HG02610 (cell line): ENCODE measurements around the gene CXCL8.
"Not testable (repeated sequence)": the region's sequence is repeated elsewhere in the genome, so short reads cannot be mapped to it uniquely, and the experiment has no call there.

Experiments
- ATAC-seq: cut with Tn5 transposase; IDR thresholded peaks from one replicate; pipeline ENCODE4 v1.9.1; 2021; ENCODE audit warnings: mild to moderate bottlenecking, moderate library complexity; ENCODE audit not compliant: unreplicated experiment

Gene CXCL8

DNA sequence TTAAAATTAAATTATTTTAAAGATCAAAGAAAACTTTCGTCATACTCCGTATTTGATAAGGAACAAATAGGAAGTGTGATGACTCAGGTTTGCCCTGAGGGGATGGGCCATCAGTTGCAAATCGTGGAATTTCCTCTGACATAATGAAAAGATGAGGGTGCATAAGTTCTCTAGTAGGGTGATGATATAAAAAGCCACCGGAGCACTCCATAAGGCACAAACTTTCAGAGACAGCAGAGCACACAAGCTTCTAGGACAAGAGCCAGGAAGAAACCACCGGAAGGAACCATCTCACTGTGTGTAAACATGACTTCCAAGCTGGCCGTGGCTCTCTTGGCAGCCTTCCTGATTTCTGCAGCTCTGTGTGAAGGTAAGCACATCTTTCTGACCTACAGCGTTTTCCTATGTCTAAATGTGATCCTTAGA, at the start of gene CXCL8:
TSS of gene CXCL8 (plus strand) at position 217 of the 426 bp plus-strand sequence. CDS start at position 307, 90 bp downstream.
- peak; percentile 68 for ATAC-seq

DNA sequence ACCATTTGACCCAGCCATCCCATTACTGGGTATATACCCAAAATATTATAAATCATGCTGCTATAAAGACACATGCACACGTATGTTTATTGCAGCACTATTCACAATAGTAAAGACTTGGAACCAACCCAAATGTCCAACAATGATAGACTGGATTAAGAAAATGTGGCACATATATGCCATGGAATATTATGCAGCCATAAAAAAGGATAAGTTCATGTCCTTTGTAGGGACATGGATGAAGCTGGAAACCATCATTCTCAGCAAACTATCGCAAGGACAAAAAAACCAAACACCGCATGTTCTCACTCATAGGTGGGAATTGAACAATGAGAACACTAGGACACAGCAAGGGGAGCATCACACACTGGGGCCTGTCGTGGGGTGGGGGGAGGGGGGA, 49.2 kb upstream of the CXCL8 start:
- ATAC-seq: not testable (repeated sequence)

DNA sequence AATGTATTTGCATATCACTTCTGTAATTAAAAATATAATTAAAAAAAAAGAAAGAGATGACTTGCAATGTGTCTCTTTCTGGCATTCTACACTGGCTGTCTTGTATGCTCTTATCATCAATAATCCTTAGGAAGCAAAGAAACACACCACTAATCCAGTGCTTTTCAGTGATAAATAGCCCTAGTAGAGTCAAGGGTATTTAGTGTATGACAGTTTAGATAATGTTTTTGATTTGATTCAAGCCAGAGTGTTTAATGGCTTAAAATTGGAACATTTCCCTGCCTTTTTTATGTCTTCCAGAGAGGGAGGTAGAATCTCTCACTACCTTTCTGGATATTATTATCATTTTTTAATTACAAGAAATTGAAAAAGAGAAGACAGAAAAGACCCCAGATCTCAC, 48.6 kb upstream of the CXCL8 start:
- ATAC-seq: no peak

DNA sequence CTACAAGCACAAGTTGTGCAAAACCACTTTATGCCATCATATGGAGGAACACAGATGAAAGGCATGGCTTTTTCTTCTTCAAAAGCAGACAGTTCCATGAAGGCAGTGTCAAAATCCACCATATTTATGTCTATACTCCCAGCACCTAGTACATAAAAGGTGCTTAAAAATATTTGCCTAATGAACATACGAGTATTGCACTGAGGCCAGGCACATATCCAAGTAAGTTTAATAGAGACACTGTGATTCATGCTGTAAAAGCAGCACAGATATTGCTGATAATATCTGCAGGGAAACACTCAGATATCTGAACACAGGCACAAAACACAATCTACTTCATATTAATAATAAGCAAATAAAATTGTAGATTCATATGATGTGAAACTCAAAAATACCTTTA, 48.1 kb upstream of the CXCL8 start:
- no peak for ATAC-seq

DNA sequence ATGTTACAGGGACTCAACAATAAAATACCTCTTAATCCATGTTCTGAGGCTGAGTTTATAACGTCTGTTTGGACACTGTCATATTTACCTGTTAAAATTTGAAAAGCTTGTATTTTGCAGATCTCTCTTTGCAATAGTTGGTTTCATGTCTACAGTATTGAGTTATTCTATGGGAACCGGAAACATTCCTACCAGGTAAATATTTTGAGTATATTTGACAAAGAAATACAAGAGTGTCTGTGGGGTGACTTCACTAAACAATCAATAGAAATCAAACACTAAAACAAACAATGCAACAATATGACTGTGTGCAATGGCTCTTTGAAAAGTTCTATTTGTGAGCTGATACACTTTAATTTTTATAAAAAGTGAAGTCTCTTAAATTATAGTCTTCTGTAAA, 47.7 kb upstream of the CXCL8 start:
- ATAC-seq: no peak

DNA sequence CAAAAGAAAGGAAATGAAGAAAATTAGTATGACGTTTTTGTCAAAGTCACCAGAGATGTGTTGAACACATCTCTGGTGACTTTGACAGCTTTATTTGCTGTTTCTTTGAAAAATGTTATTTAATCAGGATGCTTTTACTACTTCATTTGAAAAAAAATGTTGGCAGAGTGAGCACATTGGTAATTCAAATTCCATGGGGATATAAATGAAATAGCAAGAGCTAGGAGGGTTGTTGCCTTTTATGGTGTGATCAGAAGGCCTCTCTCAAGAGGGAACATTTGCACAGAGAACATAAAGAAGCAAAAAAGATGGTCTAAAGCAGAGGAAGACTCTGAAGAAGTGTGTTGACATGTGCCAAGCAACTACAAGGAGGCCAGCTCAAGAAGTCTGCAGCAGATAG, 46.6 kb upstream of the CXCL8 start:
- ATAC-seq: no peak

DNA sequence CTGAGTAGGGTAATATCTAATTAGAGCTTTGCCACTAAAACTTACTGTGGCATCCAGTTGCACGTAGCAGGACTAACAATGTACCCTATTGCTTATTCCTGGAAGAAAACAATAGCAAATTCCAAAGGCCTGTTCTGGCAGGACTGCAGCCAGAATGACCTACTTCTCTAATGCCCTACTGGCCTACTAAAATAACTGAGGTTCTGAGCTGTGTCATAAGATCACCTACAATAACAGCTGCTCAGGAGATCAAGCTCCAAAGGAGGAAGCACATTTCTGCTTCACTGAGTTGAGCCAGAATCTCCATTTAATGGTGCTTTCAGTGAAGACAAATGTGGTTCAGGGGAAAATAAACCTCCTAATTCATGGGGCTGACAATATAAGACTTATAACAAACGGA, 42.2 kb upstream of the CXCL8 start:
- no peak for ATAC-seq

DNA sequence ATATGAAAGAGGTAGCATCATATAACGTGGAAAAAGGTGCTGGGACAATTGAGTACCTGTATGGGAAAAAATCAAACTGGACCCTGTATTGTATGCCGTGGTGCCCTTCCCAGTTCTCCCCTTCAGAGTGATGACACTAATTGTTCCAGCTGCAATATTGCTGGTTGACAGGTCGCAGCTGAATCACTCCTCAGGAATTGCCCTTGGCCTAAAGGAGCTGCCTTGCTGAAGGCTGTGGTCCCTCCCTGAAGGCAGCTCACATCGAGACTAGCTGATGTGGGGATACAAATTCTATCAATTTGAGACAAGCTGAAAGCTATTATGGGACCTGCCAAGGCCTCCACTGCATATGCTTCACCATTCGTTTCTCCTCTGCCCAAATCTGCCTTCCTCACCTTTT, 39.3 kb upstream of the CXCL8 start:
- no peak for ATAC-seq

DNA sequence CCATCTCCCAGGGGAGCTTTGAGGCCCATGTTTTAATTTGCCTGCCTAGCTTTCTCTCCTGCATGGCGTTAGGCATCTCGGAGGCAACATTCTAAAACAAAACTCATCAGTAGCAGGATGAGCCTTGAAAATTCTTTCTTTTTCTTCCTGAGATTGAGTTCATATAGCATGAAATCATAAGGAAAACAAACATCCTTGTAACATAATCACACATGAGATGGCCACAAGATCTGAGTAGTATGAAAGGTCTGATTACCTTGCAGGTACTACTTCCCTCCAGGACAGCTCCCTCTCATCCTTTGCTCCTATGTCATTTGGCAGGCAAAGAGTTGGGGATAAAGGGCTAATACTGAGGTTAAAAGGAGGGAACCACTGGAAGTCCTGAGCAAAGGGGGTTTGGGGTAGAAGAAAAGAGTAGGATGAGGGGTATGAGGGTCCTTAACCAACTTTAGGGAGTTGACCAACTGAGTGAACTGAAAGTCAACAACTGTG, 37.5 kb upstream of the CXCL8 start:
- ATAC-seq: no peak

DNA sequence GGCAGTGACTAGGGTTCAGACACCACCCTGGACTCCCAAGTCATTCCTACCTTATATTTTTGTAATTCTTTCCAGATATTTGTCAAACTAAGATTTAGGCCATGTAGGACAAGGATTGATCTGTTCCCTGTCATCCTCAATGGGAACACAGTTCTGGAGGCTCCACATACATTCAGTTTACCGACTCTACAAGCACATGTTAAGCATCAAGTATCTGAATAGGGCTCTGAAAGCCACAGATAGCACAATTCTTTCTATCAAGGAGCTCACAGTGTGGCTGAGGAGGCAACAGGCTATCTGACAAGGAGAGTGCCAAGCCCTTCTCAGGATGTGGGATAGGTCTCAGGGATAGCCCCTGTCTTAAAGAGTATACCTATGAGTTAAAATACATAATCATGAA, 37.0 kb upstream of the CXCL8 start:
- no peak for ATAC-seq

DNA sequence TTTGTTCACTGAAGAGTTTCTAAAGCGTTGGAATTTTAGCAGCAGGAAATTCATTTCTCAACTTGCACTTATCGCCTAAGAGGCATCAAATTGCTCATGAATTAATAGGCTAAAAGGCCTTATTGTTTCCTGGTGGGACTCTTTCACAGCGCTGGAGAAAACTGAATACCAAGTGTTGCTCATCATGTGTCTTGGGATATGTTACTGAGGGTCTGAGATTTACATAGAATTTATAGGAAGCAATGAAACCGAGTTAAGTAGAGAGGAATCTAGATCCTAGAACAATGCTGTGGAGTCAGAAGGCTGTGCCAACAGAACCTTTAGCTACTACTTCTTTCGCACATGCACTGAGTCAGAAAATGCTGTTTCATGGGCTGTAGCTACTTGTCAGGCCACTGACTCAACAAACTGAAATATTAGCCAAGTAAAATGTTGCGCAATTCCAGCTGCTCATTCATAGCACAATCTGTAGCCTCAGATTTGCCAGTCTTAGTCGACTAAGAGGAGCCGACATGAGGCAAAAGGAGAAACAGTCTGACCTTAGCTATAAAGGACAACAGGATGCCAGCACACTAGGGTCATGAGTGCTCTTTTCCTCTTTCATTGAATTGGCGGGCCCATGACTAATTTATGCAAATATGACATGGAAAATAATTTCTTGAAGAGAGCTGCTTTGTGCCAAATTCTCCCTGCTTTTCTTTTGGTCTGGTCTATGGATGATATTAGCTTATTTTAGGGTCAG, 35.9 kb upstream of the CXCL8 start:
- peak; percentile 68 for ATAC-seq

DNA sequence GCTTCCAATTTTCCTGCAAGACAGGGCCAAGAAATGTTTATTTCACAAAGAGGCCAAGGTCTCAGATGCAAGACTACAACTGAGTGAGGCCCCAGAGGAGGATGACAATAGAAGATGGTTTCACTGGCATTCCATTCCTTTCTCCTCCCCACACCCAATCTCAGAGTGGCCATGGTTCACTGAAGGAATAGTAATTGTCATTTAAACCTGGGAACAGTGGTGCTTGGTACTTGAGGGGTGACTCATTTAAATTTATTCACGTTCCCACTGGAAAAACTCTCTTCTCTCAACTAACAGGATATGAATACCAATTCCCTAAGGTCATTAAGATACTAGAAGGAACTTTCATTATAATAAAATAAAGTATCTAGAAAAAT, 35.3 kb upstream of the CXCL8 start:
- ATAC-seq: no peak

DNA sequence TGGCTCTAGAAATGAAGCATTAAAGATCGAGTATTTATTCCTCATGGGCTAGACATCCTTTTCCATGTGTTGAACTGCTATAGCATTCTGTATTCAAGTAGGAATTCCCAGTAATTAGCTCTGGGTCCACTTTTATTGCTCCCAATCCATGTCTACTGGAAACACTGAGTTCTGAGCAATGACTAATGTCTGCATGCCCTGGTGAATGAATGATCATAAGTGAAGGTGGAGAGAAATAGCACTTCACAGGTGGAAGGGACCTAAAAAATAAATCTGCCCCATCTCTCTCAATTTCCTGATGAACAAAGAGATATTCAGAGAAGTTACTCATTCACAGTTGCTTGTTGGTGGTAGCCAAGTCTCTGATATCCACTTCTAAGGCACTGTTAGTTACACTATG, 34.6 kb upstream of the CXCL8 start:
- ATAC-seq: no peak

DNA sequence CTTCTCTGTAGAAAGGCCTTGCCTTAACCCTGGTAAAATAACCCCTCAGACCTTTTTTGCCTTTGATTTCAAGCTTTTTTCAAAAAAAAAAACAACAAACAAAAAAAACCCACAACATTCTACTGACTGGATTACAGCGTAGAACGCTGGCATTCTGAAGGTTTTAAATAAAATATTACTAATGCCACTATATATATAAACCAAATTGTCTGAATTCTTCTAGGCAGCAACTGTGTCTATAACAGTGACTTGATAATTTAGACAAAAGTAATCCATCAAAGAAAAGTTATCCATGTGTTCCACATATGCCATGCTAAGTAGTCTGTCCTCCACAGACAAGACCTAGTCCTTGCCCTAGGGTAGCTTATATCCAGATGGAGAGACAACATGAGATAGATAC, 33.6 kb upstream of the CXCL8 start:
- no peak for ATAC-seq

DNA sequence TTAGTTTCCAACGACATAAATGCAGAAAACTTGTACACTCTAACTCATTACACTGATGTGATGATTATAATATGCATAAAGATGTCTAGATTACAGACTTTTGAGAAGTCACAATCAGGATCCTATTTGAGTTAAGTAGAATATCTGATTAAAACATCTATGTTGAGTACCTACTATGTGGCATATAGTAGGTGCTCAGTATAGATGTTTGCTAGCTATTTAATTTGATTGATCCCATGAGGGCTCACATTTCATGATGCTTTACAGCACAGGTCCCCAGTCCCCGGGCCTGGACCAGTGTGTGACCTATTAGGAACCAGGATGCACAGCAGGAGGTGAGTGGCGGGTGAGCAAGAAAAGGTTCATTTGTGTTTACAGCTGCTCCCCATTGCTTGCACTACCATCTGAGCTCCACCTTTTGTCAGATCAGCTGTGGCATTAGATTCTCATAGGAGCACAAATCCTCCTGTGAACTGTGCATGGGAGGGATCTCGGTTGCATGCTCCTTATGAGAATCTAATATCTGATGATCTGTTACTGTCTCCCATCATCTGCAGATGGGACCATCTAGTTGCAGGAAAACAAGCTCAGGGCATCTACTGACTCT, 33.0 kb upstream of the CXCL8 start:
- no peak for ATAC-seq

DNA sequence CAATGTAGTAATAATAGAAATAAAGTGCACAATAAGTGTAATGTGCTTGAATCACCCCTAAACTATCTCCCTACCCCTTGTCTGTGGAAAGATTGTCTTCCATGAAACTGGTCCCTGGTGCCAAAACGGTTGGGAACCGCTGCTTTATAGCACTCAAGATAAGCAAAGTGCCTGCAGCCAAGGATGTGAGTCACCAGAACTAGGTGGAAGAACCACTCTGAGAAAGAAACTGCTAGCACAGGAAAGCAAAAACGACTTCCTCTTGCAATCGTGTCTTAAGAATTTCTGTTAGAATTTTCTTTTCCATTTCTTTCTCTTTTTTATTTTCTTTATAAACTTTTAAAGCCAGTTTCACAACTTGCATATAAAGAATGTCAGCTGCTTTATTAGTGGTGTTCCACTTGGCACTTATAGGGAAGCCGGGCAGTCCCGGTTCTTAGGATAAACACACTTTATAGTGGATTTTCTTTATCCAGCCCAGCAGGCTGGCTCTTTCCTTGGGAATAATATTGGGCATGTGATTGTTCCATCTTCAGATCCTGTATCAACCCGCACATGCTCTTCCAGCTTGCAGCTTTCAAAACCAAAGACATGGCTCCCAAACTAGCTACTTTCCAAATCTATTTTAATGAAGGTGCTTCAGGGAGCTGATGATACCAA, 32.3 kb upstream of the CXCL8 start:
- ATAC-seq: no peak

DNA sequence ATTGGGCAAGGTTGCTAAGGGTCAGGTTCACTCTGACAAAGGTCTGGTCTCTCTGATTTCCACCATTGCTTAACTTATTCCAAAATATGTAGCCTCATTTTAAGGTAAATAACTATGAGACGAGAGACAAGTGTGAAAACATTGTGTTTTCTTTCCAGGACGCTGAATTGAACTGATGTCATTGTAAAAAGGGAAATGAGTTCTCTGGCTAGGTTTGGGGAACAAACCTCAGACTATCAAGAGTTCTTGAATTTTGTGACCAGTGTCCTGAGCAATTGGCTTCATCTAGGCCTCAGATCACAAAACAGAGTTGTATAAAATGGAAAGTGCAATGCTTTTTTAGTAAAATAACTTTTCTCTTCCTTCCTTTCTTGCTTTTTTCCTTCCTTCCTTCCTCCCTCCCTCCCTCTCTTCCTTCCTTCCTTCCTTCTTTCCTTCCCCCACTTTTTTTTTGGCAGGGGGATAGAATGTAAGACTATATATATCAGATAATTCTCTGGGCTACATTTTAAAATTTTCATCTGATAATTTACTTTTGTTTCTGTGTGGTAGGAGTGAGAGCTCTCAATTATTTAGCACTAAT, 30.8 kb upstream of the CXCL8 start:
- ATAC-seq: no peak

DNA sequence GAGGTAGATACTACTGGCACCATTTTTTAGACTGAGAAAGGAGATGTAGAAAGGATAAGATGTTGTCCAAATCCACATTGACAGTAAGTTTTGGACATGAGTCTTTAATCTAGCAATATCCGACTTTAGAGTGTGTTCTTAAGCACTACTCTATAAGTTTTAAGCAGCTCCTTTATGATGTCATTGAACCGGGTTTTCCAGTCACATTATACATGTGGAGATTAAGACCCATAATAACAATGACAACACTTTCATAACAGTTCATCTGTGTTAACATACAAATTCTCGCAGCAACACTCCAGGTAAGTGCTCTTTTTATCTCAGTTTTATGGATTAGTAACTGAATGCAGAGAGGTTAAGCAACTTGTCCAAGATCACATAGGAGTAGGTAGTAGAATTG, 30.3 kb upstream of the CXCL8 start:
- ATAC-seq: no peak

DNA sequence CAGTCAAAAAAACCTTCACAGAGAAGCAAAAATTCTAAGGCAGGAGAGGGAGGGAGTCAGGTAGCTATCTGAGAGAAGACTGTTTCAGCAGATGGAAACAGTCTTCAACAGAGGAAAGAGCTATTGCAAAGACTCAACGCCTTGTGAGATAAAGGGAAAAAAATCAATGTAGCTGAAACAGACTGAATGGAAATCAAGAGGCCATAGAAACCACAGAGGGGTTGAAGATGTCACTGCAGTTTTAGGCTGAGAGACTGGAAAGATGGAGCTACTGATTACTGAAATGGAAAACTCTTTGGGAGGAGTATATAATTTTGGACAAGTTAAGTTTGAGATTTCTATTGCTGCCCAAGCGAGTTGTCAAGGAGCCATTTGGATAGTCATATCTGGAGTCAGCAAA, 28.4 kb upstream of the CXCL8 start:
- no peak for ATAC-seq

DNA sequence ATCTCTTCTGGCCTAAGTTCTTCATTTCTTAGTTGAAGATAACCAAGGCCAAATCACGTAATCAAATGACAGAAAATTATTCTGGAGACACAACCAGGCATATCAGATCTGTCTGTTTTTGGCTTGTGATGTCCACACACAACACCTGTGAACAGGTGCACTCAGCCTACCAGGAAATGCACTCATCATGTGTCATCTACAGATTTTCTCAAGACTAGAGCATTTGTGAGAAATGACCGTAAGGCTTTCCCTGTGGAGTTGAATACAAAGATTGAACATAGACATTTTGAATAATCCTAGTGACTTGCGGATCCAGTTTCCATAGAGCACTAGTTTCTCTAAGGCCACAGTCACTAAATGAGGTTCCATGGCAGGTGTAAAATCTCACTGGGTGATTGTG, 26.7 kb upstream of the CXCL8 start:
- ATAC-seq: no peak

DNA sequence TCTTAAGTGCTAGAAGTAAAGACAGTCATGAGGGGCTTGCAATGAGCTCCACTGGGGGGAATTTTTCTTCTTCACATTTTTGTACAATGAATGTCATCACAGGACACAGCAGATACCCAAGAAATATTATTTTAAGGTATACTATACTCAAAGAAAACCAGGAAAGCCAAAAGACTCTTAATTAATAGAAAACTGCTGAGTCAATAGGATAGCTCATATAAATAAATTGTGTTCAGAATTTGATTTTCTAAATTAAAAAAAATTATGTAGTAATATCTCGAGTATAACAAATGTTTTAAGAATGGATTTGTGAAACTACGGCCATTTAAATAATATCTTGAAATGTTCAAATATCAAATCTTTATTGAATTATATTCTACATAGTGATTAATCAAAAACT, 25.7 kb upstream of the CXCL8 start:
- no peak for ATAC-seq

DNA sequence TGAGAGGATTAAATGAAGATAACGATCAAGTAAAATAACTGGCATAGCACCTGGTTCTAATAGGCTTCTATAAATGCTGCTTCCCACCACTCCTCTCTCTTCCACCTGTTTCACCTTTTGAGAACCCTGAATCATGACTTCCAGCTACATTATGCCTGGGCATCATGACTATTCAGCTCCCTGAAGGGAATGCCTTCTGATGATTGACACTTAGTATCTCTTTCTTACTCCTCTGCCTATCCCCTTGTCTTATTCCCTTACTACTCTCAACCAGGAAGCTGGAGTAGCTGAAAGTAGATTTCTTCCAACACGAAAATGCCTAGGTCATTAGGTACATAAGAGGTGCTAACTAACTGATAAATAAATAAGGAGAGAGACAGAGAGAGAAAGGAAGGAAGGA, 24.7 kb upstream of the CXCL8 start:
- ATAC-seq: no peak
